GM18520 (cell line): ENCODE results near the gene HNRNPR.
"Not testable (repeated sequence)": the region's sequence is repeated elsewhere in the genome, so short reads cannot be mapped to it uniquely, and the experiment has no call there.

Experiments used
- ATAC-seq: cut with Tn5 transposase; IDR thresholded peaks from one replicate; pipeline ENCODE4 v1.9.1; 2021; ENCODE audit not compliant: unreplicated experiment

HNRNPR gene

GRCh38 chr1:23257371-23257770 lies 86.7 kb downstream of the HNRNPR start:
- not testable (repeated sequence) for ATAC-seq
